GM06990 (cell line): ENCODE results near the gene INTS14.
"Not testable (repeated sequence)": the region's sequence is repeated elsewhere in the genome, so short reads cannot be mapped to it uniquely, and the experiment has no call there.

Experiments used
- DNase-seq: peaks from one replicate; pipeline ENCODE4 v3.0.0-alpha.2; 2011; ENCODE audit not compliant: insufficient read length; ENCODE audit errors: extremely low read depth
- H3K27me3 ChIP-seq: replicated peaks from 2 replicates; pipeline ENCODE4 v1.6.0; 2011; ENCODE audit warnings: low read length; ENCODE audit not compliant: control insufficient read depth, insufficient read depth
- H3K36me3 ChIP-seq: 2 replicates; pipeline ENCODE4 v1.5.1; 2011; ENCODE audit warnings: low read length; ENCODE audit not compliant: control insufficient read depth, insufficient read depth
- H3K4me3 ChIP-seq: replicated peaks from 2 replicates; pipeline ENCODE4 v1.5.1; 2011; ENCODE audit warnings: low read depth, mild to moderate bottlenecking, control low read depth, low read length
- CTCF ChIP-seq: IDR thresholded peaks from 2 replicates; pipeline ENCODE4 v1.5.1; 2011; ENCODE audit warnings: low read length, control low read depth, mild to moderate bottlenecking, inconsistent platforms; ENCODE audit not compliant: insufficient read depth, poor library complexity, severe bottlenecking

The INTS14 gene

GRCh38 chr15:65619626-65620290 is 8.8 kb upstream of the INTS14 start:
- no peaks in the 10 kb centered on the region for H3K27me3 ChIP-seq
- H3K4me3 ChIP-seq, result no peak overlapping the region
- H3K36me3 ChIP-seq, result no peaks in the 10 kb centered on the region
- TF ChIP-seq CTCF, result no peak
- DNase-seq, result no peak

- TF ChIP-seq CTCF, result no peak
- Histone ChIP-seq H3K4me3 (no peak overlapping the region), H3K36me3 (no peaks in the 10 kb centered on the region), H3K27me3 (no peaks in the 10 kb centered on the region)
- no peak for DNase-seq
Measured at GRCh38 chr15:65618560-65619109, 7.7 kb upstream of the INTS14 start.

- DNase-seq, H3K36me3 ChIP-seq, H3K27me3 ChIP-seq, H3K4me3 ChIP-seq: not testable (repeated sequence)
Measured at GRCh38 chr15:65615887-65616286, 5.0 kb upstream of the INTS14 start.

GRCh38 chr15:65612949-65613744 is 2.2 kb upstream of the INTS14 start:
- DNase-seq, result no peak
- Histone ChIP-seq H3K36me3 (no peaks in the 10 kb centered on the region), H3K27me3 (no peaks in the 10 kb centered on the region), H3K4me3 (no peak overlapping the region)
- no peak for TF ChIP-seq CTCF

GRCh38 chr15:65612616-65612946 is 1.6 kb upstream of the INTS14 start:
- no peak for DNase-seq
- H3K4me3 ChIP-seq, result no peak overlapping the region
- H3K27me3 ChIP-seq, result no peaks in the 10 kb centered on the region
- no peaks in the 10 kb centered on the region for H3K36me3 ChIP-seq
- no peak for TF ChIP-seq CTCF

- no peak for DNase-seq
- H3K27me3 ChIP-seq, result no peaks in the 10 kb centered on the region
- TF ChIP-seq CTCF, result no peak
- peak overlapping the region; percentile 86 for H3K4me3 ChIP-seq
- H3K36me3 ChIP-seq, result peaks cover 1% of the 10 kb centered on the region; the same call in 1 of the 2 replicates
Measured at GRCh38 chr15:65611888-65612615, 1.1 kb upstream of the INTS14 start.
